NK-92 (cell line): ENCODE results near the gene EPB41L1.

Source experiments
- DNase-seq: peaks from one replicate; lab custom pipeline; 2025; ENCODE audit not compliant: unreplicated experiment; lab: John Stamatoyannopoulos, UW

The EPB41L1 gene

DNA sequence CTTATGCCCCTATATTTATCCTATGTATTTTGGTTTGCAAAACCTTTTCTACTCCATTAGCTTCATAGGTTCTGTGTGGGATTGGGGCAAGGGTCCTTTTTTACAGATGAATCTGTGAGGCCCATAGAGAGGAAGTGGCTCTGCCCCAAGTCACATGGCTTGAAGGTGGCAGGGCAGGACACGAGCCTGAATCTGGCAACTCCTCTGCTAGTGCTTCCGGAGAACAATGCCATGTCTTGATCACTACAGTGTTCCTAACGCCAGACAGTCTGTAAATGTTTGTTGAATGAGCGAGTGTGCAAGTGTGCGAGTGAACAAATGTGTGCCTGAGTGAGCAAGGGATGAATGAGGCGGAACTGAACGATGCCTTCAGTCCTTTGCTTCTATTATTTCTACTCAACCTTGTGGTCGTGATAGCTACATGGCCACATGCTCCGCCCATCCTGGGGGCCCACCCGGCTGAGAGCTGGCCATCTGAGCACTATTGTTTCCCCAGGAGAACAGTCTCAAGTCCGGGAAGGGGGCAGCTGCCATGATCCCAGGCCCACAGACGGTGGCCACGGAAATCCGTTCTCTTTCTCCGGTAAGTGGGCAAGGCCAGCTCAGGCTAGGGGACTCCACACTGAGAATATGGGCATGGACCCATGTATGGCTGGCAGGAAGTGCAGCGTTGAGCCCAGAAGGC, 64.0 kb downstream of the EPB41L1 start:
- DNase-seq, result no peak

DNA sequence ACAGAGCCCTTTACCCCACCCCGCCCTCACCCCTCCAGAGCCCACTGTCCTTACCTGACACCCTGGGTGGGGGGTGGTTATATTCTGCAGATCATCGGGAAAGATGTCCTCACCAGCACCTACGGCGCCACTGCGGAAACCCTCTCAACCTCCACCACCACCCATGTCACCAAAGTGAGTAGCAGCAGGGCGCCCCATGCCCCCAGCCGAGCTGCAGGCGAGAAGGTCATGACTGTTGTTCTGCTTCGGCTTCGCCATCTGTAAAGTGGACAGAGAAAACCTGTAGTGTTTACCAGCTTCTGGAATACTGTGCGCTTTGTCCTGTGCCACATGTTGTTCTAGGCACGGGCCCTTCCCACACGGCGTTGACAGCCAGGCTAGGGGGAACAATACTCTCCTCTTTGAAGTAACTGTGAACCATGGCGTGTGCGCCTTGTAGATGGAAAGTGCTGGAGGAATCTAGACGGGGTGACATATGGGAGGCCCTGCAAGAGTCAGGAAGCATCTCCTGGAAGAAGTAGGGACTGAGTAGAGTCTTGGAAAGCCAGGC, 65.2 kb downstream of the EPB41L1 start:
- DNase-seq, result no peak

DNA sequence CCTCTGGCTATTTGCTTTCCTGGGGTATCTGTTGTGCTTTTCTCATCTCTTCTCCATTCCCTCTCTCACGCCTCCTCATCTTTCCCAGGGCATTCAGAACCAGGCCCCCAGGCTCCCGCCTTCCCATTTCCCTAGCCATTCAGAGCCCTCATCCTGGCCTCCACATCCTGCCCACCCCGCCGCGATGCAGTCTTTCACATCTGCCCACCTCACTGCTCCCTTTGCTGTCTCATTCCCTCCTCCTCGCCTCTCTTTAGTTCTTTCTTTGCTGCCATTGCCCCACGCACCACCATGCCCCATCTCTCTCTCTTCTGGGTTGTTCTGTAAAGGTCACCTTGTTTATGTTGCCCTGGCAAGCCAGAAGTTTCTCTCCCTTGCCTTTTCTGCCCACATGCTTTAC, 71.1 kb downstream of the EPB41L1 start:
- DNase-seq, result no peak

DNA sequence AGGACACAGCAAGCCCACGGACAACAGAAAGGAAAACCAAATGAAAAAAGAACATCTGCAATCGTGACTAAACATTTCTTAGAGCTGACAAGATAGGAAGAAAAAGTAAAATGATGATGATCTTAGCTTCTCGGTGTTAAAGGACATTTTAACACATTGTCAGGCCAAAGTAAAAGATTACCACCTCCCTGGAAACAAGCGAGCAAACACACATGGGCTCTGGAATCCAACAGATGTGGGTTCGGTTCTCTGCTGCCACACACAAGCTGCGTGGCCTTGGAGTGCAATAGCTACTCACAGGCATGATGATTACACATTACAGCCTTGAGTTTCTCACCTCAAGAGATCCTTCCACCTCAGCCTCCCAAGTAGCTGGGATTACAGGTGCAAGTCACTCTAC, 74.2 kb downstream of the EPB41L1 start:
- no peak for DNase-seq

DNA sequence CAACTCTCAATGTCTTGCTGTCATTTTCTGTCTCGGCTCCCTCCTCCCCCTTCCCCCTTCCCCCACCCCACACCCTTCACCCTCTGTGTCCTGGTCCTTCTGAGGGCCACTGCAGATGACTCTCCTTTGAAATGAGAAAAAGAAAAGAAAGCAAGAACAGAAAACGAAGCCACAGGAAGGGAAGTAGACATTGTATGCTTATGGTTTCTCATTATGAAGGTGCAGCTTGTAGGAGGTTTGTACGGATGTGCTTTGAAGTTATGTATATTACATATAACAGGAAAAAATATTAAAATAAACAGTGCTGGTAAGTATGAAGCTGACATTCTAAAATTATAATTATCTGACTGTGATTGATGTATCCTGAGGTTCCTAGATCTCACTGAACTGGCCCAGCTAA, 75.5 kb downstream of the EPB41L1 start:
- no peak for DNase-seq

DNA sequence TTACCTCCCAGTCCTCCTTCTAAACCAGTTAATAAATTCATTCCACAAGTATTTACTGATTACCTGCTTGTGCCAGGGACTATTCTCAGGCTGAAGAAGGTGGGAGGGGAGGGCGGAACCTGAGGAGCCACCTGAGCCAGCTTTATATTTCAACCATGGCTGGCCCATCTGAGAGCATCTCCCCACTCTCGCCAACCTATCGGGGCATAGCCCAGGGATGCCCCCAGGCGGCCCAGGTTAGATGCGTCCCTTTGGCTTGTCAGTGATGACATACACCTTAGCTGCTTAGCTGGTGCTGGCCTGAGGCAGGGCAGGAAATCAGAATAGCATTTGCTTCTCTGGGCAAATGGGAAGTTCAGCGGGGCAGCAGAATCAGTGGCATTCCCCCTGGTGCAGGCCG, 76.8 kb downstream of the EPB41L1 start:
- DNase-seq, result no peak

DNA sequence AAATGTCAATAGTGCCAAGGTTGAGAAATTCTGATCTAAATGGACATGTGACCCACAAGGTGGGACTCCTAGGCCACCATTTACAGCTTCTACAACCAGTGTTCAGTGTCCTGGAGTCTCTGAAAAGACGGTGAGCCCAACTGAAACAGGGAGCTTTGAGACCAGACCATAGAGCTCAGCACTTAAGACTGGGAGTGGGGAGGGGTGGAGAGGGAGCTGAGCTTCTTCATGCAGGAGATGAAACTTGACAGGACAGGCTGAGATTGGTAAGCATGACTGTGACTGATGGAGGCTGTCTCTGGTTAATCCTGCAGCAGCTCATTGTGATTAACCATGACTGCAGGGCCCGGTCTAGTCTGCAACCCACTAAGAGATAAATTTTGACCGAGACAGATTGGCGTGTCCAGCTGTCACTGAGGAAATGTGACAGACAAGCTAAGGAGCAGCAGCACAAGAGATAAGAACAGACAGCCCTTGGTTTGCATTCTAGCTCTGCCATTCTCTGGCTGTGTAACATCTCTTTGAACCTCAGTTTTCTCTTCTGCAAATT, 80.3 kb downstream of the EPB41L1 start:
- DNase-seq, result no peak

DNA sequence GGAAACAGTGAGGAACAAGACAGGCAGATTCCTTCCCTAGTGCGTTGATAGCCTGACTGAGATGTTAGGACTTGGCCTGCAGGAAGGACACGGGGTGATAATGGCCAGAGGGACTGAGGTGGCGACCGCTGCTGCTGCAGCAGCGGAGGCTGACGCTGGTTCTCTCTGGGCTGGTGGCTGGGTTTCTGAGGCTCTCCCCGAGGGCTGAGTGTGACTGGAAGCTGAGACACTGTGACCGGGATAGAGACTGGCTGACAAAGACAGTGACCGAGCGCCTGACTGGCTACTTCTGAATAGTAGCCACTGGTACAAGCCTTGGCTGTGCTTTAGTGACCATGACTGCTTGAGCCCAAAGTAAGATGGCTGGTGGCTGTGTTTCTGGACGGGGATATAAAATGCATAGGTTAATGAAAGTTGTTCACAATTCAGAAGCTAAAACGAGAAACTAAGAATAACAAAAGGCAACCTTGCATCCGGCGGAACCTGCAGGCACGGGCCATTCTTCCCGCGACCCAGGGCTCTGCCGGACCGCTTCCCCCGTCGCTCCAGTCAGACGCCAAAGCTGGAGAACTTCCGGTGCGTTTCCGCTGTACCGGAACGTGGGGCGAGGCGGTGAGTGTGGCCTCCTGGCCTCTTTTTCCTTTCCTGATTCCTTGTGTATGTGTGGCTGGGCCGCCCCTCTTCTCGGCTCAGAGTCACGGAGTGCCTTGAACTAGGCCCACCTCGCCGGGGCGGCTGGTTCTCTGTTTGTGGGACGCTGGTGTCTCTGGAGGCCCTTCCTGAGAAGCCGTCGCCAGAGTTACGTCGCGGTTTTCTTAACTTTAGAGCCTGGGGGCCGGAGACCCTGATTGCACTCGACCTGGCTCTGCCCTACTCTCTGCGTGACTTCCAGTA, 81.6 kb downstream of the EPB41L1 start, which contains the start of gene AAR2:
AAR2 (plus strand) TSS at position 587 of the 894 bp plus-strand sequence. CDS start 3,391 bp downstream, outside the sequence.
- DNase-seq, result no peak

DNA sequence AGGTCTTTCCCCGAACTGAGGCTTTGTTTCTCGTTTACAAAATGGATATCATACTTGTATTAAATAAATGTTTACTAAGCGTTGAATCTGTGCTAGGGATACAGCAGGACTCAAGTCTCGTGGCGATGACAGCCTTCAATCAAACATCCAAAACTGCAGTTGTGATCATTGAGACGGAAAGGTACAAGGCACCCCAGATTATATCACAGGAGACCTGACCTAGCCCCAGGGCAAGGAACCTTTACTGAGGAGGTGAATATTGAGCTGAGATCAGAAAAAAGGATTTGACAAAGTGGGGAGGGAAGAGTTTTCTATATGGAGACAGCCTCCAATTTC, 82.2 kb downstream of the EPB41L1 start:
- DNase-seq, result no peak

DNA sequence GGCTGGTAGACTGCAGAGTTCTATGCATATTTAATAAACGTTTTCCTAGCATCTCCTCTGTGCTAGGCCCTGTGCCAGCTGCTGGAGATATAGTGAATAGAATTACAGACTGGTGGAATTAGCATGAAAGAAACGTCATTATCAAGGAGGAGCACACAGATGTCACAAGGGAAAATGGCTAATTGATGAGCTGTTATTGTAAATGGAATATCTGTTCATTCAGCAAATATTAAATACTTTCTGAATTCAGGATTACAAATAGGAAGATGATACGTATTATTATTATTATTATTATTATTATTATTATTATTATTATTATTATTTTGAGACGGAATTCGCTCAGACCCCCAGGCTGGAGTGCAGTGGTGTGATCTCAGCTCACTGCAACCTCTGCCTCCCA, 82.9 kb downstream of the EPB41L1 start:
- no peak for DNase-seq

DNA sequence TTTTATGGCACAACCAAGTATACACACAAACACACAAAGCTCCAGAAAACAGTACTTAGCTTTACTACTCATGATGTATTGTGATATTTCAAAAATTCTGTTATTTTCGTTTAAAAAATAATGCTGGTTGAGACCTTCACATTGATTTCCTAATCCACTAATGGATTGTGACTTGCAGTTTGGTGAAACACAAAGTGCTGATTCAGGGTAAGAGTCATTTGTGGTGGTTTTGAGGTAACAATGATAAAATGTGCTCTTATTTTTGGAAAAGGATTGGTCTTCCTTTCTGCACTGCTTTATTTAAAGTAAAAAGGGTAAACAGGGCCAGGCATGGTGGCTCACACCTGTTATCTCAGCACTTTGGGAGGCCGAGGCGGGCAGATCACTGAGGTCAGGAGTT, 83.6 kb downstream of the EPB41L1 start:
- no peak for DNase-seq

DNA sequence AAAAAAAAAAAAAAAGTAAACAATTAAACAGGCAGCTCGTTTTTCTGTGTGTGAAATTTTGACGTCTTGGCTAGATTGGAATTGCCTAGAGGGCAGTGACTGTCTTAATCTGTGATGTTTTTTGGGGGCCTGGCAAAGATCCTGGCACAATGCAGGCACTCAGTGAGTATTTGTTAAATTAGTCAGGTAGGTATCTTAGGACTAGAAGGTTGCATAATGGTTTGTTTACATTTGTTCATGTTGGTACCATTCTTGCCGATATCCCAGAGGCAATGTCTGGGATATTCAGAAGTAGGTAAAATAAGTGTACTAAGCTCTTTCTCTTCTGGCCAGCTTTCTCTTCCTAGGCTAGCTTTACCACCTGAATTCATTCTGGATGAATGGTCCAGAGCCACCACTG, 84.2 kb downstream of the EPB41L1 start:
- no peak for DNase-seq

DNA sequence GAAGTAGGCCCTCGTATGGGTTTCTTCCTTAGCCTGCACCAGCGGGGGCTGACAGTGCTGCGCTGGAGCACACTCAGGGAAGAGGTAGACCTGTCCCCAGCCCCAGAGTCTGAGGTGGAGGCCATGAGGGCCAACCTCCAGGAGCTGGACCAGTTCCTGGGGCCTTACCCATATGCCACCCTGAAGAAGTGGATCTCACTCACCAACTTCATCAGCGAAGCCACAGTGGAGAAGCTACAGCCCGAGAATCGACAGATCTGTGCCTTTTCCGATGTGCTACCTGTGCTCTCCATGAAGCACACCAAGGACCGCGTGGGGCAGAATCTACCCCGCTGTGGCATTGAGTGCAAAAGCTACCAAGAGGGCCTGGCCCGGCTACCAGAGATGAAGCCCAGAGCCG, 85.5 kb downstream of the EPB41L1 start:
- DNase-seq, result no peak

DNA sequence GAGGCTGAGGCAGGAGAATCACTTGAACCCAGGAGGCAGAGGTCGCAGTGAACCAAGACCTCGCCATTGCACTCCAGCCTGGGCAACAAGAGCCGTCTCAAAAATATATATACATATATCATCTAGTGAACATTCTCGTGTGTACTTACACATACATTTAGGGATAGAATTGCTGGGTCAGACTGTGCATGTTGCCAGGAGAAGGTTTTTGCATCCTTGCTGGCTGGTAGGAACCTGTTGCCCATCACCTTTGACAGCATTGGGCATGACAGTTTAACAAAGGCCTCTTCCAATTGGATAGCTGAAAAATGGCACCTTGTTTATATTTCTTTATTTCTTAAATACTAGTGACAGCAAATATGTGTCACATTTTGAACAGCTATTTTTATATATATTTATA, 87.1 kb downstream of the EPB41L1 start:
- no peak for DNase-seq

DNA sequence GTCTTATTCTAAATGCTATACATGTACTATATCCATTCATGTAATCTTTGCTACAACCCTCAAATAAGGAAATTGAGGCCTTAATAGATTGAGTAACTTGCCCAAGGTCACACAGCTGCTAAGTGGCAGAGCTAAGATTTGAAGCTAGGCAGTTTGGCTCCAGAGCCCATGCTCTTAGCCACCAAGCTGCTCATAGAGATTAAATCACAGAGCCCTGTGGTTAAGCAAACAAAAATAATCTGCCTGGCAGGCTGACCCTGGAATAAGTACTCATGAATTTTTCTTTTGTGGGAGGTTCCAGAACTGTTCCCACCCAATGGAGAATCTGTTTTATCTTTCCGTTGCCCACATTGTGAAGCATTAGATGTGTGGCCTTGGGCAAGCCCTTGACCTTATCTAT, 89.2 kb downstream of the EPB41L1 start:
- no peak for DNase-seq

DNA sequence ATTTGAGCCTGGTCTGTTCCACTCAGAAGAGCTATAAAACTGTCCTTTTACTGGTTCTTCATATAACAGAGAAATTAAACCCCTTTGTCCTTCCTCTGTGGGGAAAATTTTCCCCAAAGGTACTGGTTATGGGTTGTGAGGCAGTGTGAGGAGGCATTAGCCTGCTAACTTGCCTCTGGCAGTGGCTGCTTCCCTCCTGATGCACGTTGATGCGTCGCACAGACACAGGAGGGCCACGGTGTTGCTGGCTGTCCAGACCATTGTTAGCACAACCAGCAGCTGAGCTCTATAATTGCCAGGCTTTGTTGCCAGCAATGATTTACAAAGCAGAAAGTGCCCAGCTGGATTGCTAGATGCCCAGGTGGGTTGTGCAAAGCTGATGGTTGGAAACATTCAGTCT, 91.9 kb downstream of the EPB41L1 start:
- no peak for DNase-seq

DNA sequence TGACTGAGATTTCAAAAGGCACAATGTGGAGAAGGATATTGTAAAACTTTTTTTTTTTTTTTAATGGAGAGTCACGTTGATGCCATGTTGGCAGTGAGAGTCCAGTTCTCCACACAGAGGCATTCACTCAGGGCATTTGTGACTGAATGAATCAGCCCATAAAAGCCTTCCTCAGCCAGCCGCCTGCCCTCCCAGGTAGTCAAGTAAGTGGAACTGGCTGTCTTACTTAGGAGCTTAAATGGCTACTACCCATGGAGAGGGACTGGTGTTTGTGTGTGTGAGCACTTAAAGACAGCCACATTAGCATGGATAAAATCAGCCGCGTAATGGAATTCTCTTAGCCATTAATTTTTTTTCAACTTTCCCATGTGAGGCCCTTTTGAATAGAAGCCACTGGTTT, 94.3 kb downstream of the EPB41L1 start:
- no peak for DNase-seq

DNA sequence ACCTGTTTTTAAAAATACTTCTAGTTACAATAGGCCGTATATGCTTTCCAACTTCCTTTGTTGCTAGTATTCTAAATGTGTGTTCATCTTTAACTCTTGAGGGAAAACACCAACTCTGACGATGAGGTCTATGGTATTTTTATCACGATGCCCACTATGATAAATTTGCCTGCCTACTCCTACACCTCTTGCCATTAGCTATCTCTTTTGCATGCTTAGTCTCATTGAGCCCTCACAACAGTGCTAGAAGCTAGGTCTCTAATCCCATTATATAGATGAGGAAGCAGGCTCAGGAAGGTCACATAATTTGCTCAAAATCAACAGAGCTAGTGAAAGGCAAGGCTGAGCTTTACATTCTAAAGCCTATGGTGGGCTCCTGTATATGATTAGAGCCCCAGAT, 94.9 kb downstream of the EPB41L1 start:
- DNase-seq, result no peak

DNA sequence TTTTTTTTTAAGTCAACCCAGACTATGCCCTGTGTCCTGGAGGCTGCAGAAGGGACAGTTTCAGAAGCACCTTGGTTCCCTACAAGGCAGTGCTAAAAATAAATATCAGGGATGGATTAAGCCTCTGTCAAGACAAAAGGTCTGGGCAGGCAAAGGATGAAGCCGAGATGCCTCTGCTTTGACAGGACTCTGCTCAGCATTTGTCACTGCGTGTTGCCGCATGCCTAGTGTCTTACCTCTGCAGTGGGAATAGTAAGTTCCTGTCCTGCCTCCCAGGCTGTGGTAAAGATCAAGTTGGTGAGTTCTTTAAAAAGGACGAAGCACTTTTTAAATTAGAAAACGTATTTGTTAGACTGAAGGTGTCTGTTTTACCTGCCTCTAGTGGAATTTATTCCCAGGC, 96.9 kb downstream of the EPB41L1 start:
- no peak for DNase-seq

DNA sequence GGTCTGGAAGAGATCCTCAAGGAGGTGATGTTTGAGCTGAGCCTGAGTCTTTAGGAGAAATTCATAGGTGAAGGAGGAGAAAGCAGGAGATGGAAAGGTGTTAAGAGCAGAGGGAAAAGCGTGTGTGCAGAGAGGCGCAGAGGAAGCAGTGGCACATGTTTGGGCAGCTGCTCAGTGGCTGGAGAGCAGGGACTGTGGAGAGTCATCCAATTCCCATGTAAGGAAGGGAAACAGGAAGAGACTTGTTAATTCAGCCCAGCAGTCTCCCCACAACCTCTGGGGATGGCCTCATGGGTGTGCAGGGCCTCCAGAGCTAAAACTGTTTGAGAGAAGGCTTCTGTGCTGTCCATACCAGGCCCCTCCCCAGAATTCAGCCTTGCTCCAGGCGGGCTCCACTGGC, 98.0 kb downstream of the EPB41L1 start:
- DNase-seq, result no peak

DNA sequence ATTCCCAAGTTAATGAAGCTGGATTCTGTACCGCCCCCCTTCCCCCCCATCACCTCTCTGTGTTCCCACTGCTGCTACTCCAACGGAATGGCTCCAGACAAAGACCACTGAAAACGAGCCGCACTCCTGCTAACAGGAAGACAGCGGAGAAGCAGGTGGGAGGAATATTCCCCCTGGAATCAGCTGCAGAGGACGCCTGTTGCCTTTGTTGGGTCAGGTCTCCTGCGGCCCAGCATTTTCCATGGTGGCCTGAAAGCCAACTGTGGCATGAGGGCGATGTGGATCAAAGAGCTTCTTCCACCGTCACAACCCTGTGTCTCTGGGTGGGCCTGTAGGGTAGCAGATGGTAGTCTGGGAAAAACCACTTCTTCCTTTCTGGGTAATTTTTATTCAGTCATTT, 98.5 kb downstream of the EPB41L1 start:
- no peak for DNase-seq

DNA sequence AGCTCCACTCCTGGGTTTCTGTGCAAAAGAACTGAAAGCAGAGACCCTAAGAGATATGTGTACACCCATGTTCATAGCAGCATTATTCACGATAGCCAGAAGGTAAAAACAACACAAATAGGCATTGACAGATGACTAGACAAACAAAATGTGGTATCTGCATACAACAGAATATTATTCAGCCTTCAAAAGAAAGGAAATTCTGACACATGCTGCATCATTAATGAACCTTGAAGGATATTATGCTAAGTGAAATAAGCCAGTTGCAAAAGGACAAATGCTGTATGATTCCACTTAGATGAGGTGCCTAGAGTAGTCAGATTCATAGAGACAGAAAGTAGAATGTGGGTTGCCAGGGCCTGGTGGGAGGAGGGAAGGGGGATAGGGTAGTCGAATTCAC, 99.5 kb downstream of the EPB41L1 start:
- no peak for DNase-seq
